Heart left ventricle (tissue), 16 donors: Measurements from ENCODE around the gene VMP1. TPM values are rescaled to one million over a fixed set of nuclear protein-coding genes. Genes with fewer than 3 reads are reported as not detected.
A peak's percentile ranks its signal among the peaks of the same experiment; 100 is the strongest.

Source experiments
- ATAC-seq, 4 donors: fragments of 200-7000 bp; cut with Tn5 transposase; one replicate each; pipeline ENCODE4 v1.9.1; 2020 to 2022; ENCODE audit warnings: moderate library complexity in 4 of 4, mild to moderate bottlenecking in 3 of 4, moderate number of reproducible peaks in 1 of 4
- DNase-seq, 5 donors: peaks; one replicate each; pipeline ENCODE4 v3.0.0-alpha.2; 2020
- H3K27ac ChIP-seq, 12 donors: fragments of 200-600 bp; sonication (generic) in 4 of 12; one replicate each; pipeline versions ENCODE4 v1.5.0 to v1.8.0; 2016 to 2022; ENCODE audit warnings: mild to moderate bottlenecking in 2 of 12
- H3K27me3 ChIP-seq, 9 donors: fragments of 200-600 bp; sonication (generic) in 2 of 9; one replicate each; pipeline versions ENCODE4 v1.5.1 to v1.8.0; 2016 to 2022; ENCODE audit warnings: mild to moderate bottlenecking in 3 of 9
- H3K36me3 ChIP-seq, 9 donors: fragments of 200-600 bp; sonication (generic) in 2 of 9; one replicate each; pipeline versions ENCODE4 v1.5.0 to v1.8.0; 2018 to 2022; ENCODE audit warnings: mild to moderate bottlenecking in 2 of 9
- H3K4me1 ChIP-seq, 12 donors: fragments of 200-600 bp; sonication (generic) in 4 of 12; one replicate each; pipeline versions ENCODE4 v1.5.0 to v1.8.0; 2016 to 2022; ENCODE audit warnings: mild to moderate bottlenecking in 3 of 12
- H3K4me3 ChIP-seq, 12 donors: fragments of 200-600 bp; sonication (generic) in 4 of 12; one replicate each; pipeline versions ENCODE4 v1.5.0 to v1.8.0; 2017 to 2022; ENCODE audit warnings: mild to moderate bottlenecking in 9 of 12, moderate library complexity in 4 of 12
- H3K9me3 ChIP-seq, 12 donors: fragments of 200-600 bp; sonication (generic) in 4 of 12; one replicate each; pipeline versions ENCODE4 v1.5.0 to v1.8.0; 2016 to 2022; ENCODE audit warnings: mild to moderate bottlenecking in 1 of 12
- POLR2A ChIP-seq, 2 donors: fragments of 450-650 bp; IDR thresholded peaks; one replicate each; pipeline ENCODE4 v1.6.1; 2017; ENCODE audit warnings: antibody characterized with exemption in 2 of 2, mild to moderate bottlenecking in 2 of 2, moderate library complexity in 2 of 2
- WGBS, 4 donors: extraction: QIAGEN DNeasy Blood & Tissue Kit in 2 of 4; methylation state at CpG; one replicate each; pipeline versions ENCODE4 v1.1.5 to v1.1.7; 2013 to 2018; 5-methylcytosine and 5-hydroxymethylcytosine counted together
- intact Hi-C, 10 donors: fragments of 100-400 bp; cut with DNase I; formaldehyde crosslinking; loops; one replicate each; pipeline versions ENCODE4 v1.11.1 to v1.14.2; 2022
- polyA plus RNA-seq, 2 donors: library from polyadenylated mRNA; stranded (reverse); fragments of 200-250 nt; gene quantifications; one replicate each; pipeline ENCODE4 v1.2.3, GENCODE V29; 2013
- total RNA-seq, 9 donors: library from RNA; depleted of rRNA in 2 of 9; stranded (reverse); fragments of >200 nt in 2 of 9; fragmentation: NEBNext Ultra II Directional in 3 of 9; extraction: Animal tissue kit (Norgen Biotek cat#: 25700) in 3 of 9; gene quantifications; one replicate each; pipeline versions ENCODE4 v1.1.0 to v1.2.4, GENCODE V29; 2016 to 2023
- TF ChIP-seq, protein P1 (sequence below), 12 donors: fragments of 200-600 bp; sonication (generic) in 4 of 12; IDR thresholded peaks; one replicate each; pipeline versions ENCODE4 v1.5.0 to v1.8.0; 2018 to 2022; ENCODE audit warnings: antibody characterized with exemption in 12 of 12, mild to moderate bottlenecking in 5 of 12
- donor health status: ischemic (EF 13 %, LVEDD 7.1; RV severe dilation, severe dysfunction).
- donor health status: healthy with polysubstance abuse.
- donor health status: DM: no; HTN: yes; CAD: no.
- donor health status: DM: no; HTN: no; CAD: no.
- donor health status: ischemic (EF 25% LVEDD 6.9; RV normal size, moderate dysfunction).
- donor health status: ischemic (EF 25% LVEDD 5.7; RV mildly dilated, moderate dysfunction).
- donor health status: healthy.
- donor health status: DM: yes; HTN: yes; CAD: no.
- donor health status: ischemic (EF 35%, LVEDD 5.7; RV mildly dilated, moderate dysfunction).
- donor health status: nonischemic (EF 11% LVEDD 7.7; RV severe dilation, severe dysfunction).
- donor health status: DM: yes; HTN: yes; CAD: no.
- donor health status: PGD.
- donor health status: ischemic (EF 29% LVEDD 5.4; RV normal size, mild dysfunction).
- donor health status: nonischemic (EF 23%, LVEDD 6.1; RV moderate dilation, normal function).

The VMP1 gene
- total and polyA plus RNA-seq, 11 donors, result 19.3 to 181 (median 50.1) TPM

DNA sequence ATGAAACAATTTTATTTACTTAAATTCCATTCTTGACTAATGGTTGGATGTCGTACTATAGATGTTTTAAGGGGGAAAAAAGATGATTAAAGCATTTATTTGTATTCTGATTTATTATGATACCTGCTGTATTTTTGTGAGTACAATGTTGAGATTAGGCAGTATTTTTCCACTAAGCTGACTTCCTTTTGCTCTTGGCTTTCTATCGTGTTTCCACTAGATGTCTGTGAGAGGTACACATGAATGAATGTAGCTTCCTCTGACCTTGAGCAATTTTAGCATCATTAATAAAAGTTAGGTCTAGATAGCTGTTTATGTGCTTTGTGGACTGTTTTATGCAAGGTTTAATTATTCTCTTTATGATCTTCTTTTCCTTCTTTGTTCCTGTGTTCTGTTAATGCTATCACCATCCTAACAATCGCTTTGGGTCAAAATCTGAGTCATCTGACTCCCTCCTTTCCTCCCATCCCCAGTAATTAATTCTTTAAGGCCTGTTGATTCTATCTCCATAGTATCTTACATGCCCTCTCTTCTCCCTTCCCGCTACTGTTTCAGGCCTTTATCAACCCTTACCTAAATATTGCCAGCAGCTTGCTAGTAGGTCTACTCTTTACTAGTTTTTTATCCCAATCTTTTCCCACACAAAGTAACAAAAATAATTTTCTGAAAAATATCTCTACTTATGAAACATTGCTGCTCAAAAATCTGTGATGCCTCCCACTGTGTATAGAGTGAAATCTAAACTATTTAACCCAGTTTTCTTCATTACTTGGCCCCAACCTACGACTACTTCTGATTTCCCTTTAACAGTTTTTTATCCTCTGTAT lies 76.0 kb downstream of the VMP1 start:
- Histone ChIP-seq H3K4me3 (peak overlapping the region in 3 of 12 donors; percentile 1 to 12 (median 4)), H3K4me1 (peaks cover 5 to 60% (median 31%) of the 10 kb centered on the region in 12 donors), H3K36me3 (peaks cover 0 to 13% (median 3%) of the 10 kb centered on the region in 9 donors), H3K9me3 (no peaks in the 10 kb centered on the region), H3K27me3 (no peaks in the 10 kb centered on the region), H3K27ac (peak overlapping the region in 10 of 12 donors; percentile 24 to 97 (median 62))
- TF ChIP-seq, protein P1, sequence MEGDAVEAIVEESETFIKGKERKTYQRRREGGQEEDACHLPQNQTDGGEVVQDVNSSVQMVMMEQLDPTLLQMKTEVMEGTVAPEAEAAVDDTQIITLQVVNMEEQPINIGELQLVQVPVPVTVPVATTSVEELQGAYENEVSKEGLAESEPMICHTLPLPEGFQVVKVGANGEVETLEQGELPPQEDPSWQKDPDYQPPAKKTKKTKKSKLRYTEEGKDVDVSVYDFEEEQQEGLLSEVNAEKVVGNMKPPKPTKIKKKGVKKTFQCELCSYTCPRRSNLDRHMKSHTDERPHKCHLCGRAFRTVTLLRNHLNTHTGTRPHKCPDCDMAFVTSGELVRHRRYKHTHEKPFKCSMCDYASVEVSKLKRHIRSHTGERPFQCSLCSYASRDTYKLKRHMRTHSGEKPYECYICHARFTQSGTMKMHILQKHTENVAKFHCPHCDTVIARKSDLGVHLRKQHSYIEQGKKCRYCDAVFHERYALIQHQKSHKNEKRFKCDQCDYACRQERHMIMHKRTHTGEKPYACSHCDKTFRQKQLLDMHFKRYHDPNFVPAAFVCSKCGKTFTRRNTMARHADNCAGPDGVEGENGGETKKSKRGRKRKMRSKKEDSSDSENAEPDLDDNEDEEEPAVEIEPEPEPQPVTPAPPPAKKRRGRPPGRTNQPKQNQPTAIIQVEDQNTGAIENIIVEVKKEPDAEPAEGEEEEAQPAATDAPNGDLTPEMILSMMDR (IDR thresholded peaks at IDR 0.05), result no peak
- no peak for TF ChIP-seq POLR2A (IDR thresholded peaks at IDR 0.05)
- DNase-seq (no peak), ATAC-seq (peak in 2 of 4 donors; percentile 11 to 37)
- 46 to 58% (median 52%) methylated on average over 5 of the region's 5 CpGs for WGBS, 4 donors
- intact Hi-C loops, result loop anchor here in 1 of 10 donors (10.0 kb wide), 1 partner anchor 51 kb away; no protein-coding TSS in a partner anchor

DNA sequence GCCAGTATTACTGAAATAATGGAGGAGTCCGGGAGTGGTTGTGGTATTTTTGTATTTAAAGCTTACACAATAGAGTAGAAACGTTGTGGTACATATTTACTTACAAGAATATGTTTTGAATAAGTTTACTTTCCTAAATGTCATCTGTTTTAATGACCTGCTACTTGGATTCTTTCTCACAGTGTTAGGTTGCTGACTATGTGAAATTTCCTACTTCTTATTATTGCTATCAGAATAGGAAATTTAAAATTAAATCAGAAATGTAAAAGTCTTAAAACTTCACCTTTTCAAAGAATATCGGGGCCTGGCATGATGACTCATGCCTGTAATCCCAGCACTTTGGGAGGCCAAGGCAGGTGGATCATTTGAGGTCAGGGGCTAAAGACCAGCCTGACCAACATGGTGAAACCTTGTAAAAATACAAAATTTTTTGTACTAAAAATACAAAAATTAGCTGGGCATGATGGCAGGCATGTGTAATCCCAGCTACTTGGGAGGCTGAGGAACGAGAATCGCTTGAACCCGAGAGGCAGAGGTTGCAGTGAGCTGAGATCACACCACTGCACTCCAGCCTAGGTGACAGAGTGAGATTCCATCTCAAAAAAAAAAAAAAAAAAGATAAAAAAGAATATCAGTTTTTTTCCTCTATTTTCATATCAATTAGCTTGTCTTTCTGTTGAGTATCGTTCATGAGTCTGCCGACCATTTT lies 77.8 kb downstream of the VMP1 start:
- Histone ChIP-seq H3K4me3 (peak overlapping the region in 1 of 12 donors; percentile 42), H3K27ac (peak overlapping the region in 8 of 12 donors; percentile 9 to 97 (median 74)), H3K27me3 (no peaks in the 10 kb centered on the region), H3K4me1 (peaks cover 5 to 74% (median 31%) of the 10 kb centered on the region in 12 donors), H3K36me3 (peaks cover 0 to 3% (median 0%) of the 10 kb centered on the region in 9 donors), H3K9me3 (no peaks in the 10 kb centered on the region)
- ATAC-seq (no peak), DNase-seq (no peak)
- WGBS, 4 donors, result 87 to 92% (median 90%) methylated on average over 8 of the region's 8 CpGs
- TF ChIP-seq, protein P1 (IDR thresholded peaks at IDR 0.05), result no peak
- no peak for TF ChIP-seq POLR2A (IDR thresholded peaks at IDR 0.05)
- intact Hi-C loops, result loop anchor here in 4 of 10 donors (5.0 to 10.0 kb wide), 3 partner anchors 42 to 52 kb away; no protein-coding TSS in a partner anchor

DNA sequence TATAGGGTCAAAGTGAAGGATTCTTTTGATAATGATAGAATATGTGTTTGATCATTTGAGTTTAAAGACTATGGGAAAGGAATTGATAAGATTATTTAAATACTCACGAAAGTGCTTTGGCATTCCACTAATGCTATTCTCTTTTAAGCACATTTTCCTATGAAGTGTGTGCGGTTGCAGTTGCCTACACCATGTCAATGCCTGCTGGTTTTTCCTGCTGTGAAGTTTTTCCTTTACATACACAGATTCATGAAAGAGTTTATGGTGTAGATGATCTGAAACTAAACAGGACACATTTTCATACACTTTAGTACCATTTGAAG lies 78.7 kb downstream of the VMP1 start:
- H3K9me3 ChIP-seq, result no peaks in the 10 kb centered on the region
- H3K4me3 ChIP-seq, result peak overlapping the region in 3 of 12 donors; percentile 2 to 42 (median 35)
- H3K36me3 ChIP-seq, result peaks cover 0 to 2% (median 0%) of the 10 kb centered on the region in 9 donors
- TF ChIP-seq, protein P1 (IDR thresholded peaks at IDR 0.05), result no peak
- TF ChIP-seq POLR2A (IDR thresholded peaks at IDR 0.05), result no peak
- intact Hi-C loops, result loop anchor here in 4 of 10 donors (5.0 to 10.0 kb wide), 3 partner anchors 41 to 51 kb away; no protein-coding TSS in a partner anchor
- 47 to 64% (median 55%) methylated on average over 2 of the region's 2 CpGs for WGBS, 4 donors
- ATAC-seq (peak in 1 of 4 donors; percentile 6), DNase-seq (no peak)
- peak overlapping the region; percentile 6 to 97 (median 70) for H3K27ac ChIP-seq
- no peaks in the 10 kb centered on the region for H3K27me3 ChIP-seq
- H3K4me1 ChIP-seq, result peaks cover 5 to 81% (median 31%) of the 10 kb centered on the region in 12 donors
